CD4-positive, alpha-beta T cell treated with Interferon gamma for 1 hour (primary cell): ENCODE measurements around the gene CDC42BPB.

ENCODE experiments used
- DNase-seq: peaks from one replicate; pipeline ENCODE4 v3.0.0-alpha.2; 2020

The CDC42BPB gene

GRCh38 chr14:103015426-103015825, 41.9 kb downstream of the CDC42BPB start:
- DNase-seq: no peak

GRCh38 chr14:103014466-103015228, 42.7 kb downstream of the CDC42BPB start:
- no peak for DNase-seq

GRCh38 chr14:103013028-103013427, 44.3 kb downstream of the CDC42BPB start:
- DNase-seq: no peak

GRCh38 chr14:103009559-103009958, 47.8 kb downstream of the CDC42BPB start:
- no peak for DNase-seq

GRCh38 chr14:103008768-103009357, 48.5 kb downstream of the CDC42BPB start:
- no peak for DNase-seq

- no peak for DNase-seq
Measured at GRCh38 chr14:103008126-103008525, 49.2 kb downstream of the CDC42BPB start.

GRCh38 chr14:103007555-103007954, 49.8 kb downstream of the CDC42BPB start:
- no peak for DNase-seq

GRCh38 chr14:103006991-103007520, 50.3 kb downstream of the CDC42BPB start:
- DNase-seq: no peak

- DNase-seq: no peak
Measured at GRCh38 chr14:103006106-103006505, 51.2 kb downstream of the CDC42BPB start.

- DNase-seq: no peak
Measured at GRCh38 chr14:103003850-103004249, 53.5 kb downstream of the CDC42BPB start.

GRCh38 chr14:103003351-103003615, 54.1 kb downstream of the CDC42BPB start:
- DNase-seq: no peak

GRCh38 chr14:103002578-103003350, 54.6 kb downstream of the CDC42BPB start:
- no peak for DNase-seq

GRCh38 chr14:103001651-103002396, 55.5 kb downstream of the CDC42BPB start:
- DNase-seq: no peak

GRCh38 chr14:103001226-103001625, 56.1 kb downstream of the CDC42BPB start:
- no peak for DNase-seq

- no peak for DNase-seq
Measured at GRCh38 chr14:103000291-103000921, 56.9 kb downstream of the CDC42BPB start.

GRCh38 chr14:102999227-102999895, 58.0 kb downstream of the CDC42BPB start:
- DNase-seq: no peak

GRCh38 chr14:102998393-102998792, 59.0 kb downstream of the CDC42BPB start:
- DNase-seq: no peak

GRCh38 chr14:102996941-102997340, 60.4 kb downstream of the CDC42BPB start:
- no peak for DNase-seq

GRCh38 chr14:102994689-102995088, 62.7 kb downstream of the CDC42BPB start:
- DNase-seq: no peak

GRCh38 chr14:102993523-102993922, 63.8 kb downstream of the CDC42BPB start:
- DNase-seq: no peak

- no peak for DNase-seq
Measured at GRCh38 chr14:102991376-102991775, 66.0 kb downstream of the CDC42BPB start.

- no peak for DNase-seq
Measured at GRCh38 chr14:102988054-102988453, 69.3 kb downstream of the CDC42BPB start.
